ENCODE results near the gene AP1G2.
"Not testable (repeated sequence)": the region's sequence is repeated elsewhere in the genome, so short reads cannot be mapped to it uniquely, and the experiment has no call there.

The AP1G2 gene

GRCh38 chr14:23538050-23538718 lies 29.4 kb downstream of the AP1G2 start:
- DNase-seq (ENCODE audit: low read depth), result no peak

- DNase-seq (ENCODE audit: low read depth), result no peak
Measured at GRCh38 chr14:23537351-23538049, 30.1 kb downstream of the AP1G2 start.

GRCh38 chr14:23536906-23537305 lies 30.7 kb downstream of the AP1G2 start:
- not testable (repeated sequence) for DNase-seq (ENCODE audit: low read depth)

- DNase-seq (ENCODE audit: low read depth), result no peak
Measured at GRCh38 chr14:23536494-23536893, 31.1 kb downstream of the AP1G2 start.

- DNase-seq (ENCODE audit: low read depth), result no peak
Measured at GRCh38 chr14:23535943-23536342, 31.6 kb downstream of the AP1G2 start.

- no peak for DNase-seq (ENCODE audit: low read depth)
Measured at GRCh38 chr14:23533652-23534435, 33.7 kb downstream of the AP1G2 start.

- DNase-seq (ENCODE audit: low read depth), result no peak
Measured at GRCh38 chr14:23532658-23533057, 34.9 kb downstream of the AP1G2 start.

GRCh38 chr14:23531391-23531790 lies 36.2 kb downstream of the AP1G2 start:
- DNase-seq (ENCODE audit: low read depth), result no peak

- DNase-seq (ENCODE audit: low read depth), result no peak
Measured at GRCh38 chr14:23530375-23531055, 37.1 kb downstream of the AP1G2 start.

- no peak for DNase-seq (ENCODE audit: low read depth)
Measured at GRCh38 chr14:23529016-23529415, 38.6 kb downstream of the AP1G2 start.

- DNase-seq (ENCODE audit: low read depth), result no peak
Measured at GRCh38 chr14:23528555-23528954, 39.0 kb downstream of the AP1G2 start.

- no peak for DNase-seq (ENCODE audit: low read depth)
Measured at GRCh38 chr14:23525611-23526010, 42.0 kb downstream of the AP1G2 start.

GRCh38 chr14:23524954-23525353 lies 42.6 kb downstream of the AP1G2 start:
- DNase-seq (ENCODE audit: low read depth), result no peak

- no peak for DNase-seq (ENCODE audit: low read depth)
Measured at GRCh38 chr14:23523229-23524016, 44.2 kb downstream of the AP1G2 start.

GRCh38 chr14:23522643-23523198 lies 44.9 kb downstream of the AP1G2 start:
- DNase-seq (ENCODE audit: low read depth), result no peak

- no peak for DNase-seq (ENCODE audit: low read depth)
Measured at GRCh38 chr14:23521785-23522640, 45.6 kb downstream of the AP1G2 start.

GRCh38 chr14:23520899-23521533 lies 46.6 kb downstream of the AP1G2 start:
- DNase-seq (ENCODE audit: low read depth), result no peak

- no peak for DNase-seq (ENCODE audit: low read depth)
Measured at GRCh38 chr14:23518709-23519108, 48.9 kb downstream of the AP1G2 start.

GRCh38 chr14:23517650-23518326 lies 49.8 kb downstream of the AP1G2 start:
- DNase-seq (ENCODE audit: low read depth), result no peak

Data from activated T-helper 9 cell treated with anti-CD3 and anti-CD28 coated beads, Interleukin-2, amount 50 U/mL, for 16 hours (primary cell).